H1 (cell line): ENCODE data around the gene FHL2.

Experiments used
- CBX8 ChIP-seq: fragments of 300-800, 300-1000 bp; sonication (generic); IDR thresholded peaks from 2 replicates; pipeline ENCODE4 v1.7.1; 2016; ENCODE audit warnings: low read depth, low read length, borderline replicate concordance
- CTCF ChIP-seq, 3 experiments: IDR thresholded peaks; 1 replicate in 2 of 3; 2 replicates in 1 of 3; pipeline versions ENCODE4 v1.5.1 to v1.6.1; 2011; ENCODE audit warnings: low read length in 3 of 3, mild to moderate bottlenecking in 3 of 3, inconsistent platforms in 2 of 3, low read depth in 1 of 3, moderate library complexity in 1 of 3; ENCODE audit not compliant: insufficient read depth in 1 of 3; ENCODE audit errors: control extremely low read depth in 1 of 3
- MAFK ChIP-seq: IDR thresholded peaks from 2 replicates; pipeline ENCODE4 v1.6.1; 2012; ENCODE audit warnings: low read depth, mild to moderate bottlenecking, improper control_type of control experiment, low read length
- NRF1 ChIP-seq: IDR thresholded peaks from 2 replicates; pipeline ENCODE4 v1.6.1; 2011; ENCODE audit warnings: mild to moderate bottlenecking, low read depth, low read length, improper control_type of control experiment
- RAD21 ChIP-seq, 2 experiments: IDR thresholded peaks in 1 of 2; conservative IDR thresholded peaks in 1 of 2; 2 replicates each; pipeline ENCODE4 v1.6.1; 2011; ENCODE audit warnings: low read depth in 2 of 2, low read length in 2 of 2, improper control_type of control experiment in 1 of 2, inconsistent platforms in 1 of 2, mild to moderate bottlenecking in 1 of 2, moderate library complexity in 1 of 2
- SIN3A ChIP-seq, 2 experiments: IDR thresholded peaks in 1 of 2; conservative IDR thresholded peaks in 1 of 2; 2 replicates each; pipeline ENCODE4 v1.6.1; 2011 to 2012; ENCODE audit warnings: low read length in 2 of 2, improper control_type of control experiment in 1 of 2, low read depth in 1 of 2, mild to moderate bottlenecking in 1 of 2

GRCh38 chr2:105330681-105331375, 68.0 kb downstream of the FHL2 start:
- TF ChIP-seq RAD21 (IDR thresholded peaks at IDR 0.05 in 1 of 2, conservative IDR thresholded peaks at IDR 0.05 in 1 of 2; ENCODE audit: low read depth in 2 of 2, low read length in 2 of 2) (no peak), CTCF (IDR thresholded peaks at IDR 0.05; ENCODE audit: control extremely low read depth in 1 of 3, insufficient read depth in 1 of 3, low read depth in 1 of 3, low read length in 3 of 3) (no peak), NRF1 (no peak), CBX8 (no peak), MAFK (no peak), SIN3A (conservative IDR thresholded peaks at IDR 0.05 in 1 of 2, IDR thresholded peaks at IDR 0.05 in 1 of 2; ENCODE audit: low read depth in 1 of 2, low read length in 2 of 2) (no peak)
